Neural crest cell (in vitro differentiated cells): ENCODE measurements around the gene ICE1. TPM values are rescaled to one million over a fixed set of nuclear protein-coding genes. Genes with fewer than 3 reads are reported as not detected.

Experiments
- DNase-seq: peaks from one replicate; pipeline ENCODE4 v3.0.0; 2021; ENCODE audit warnings: low read depth, mixed read lengths, low spot score
- H3K27ac Mint-ChIP-seq: one replicate; pipeline ENCODE4 v1.8.0; 2021; ENCODE audit warnings: mild to moderate bottlenecking, mixed read lengths; ENCODE audit not compliant: unreplicated experiment
- H3K27me3 Mint-ChIP-seq: 2 replicates; pipeline ENCODE4 v1.8.0; 2021; ENCODE audit warnings: low read depth, mild to moderate bottlenecking, mixed read lengths
- H3K36me3 Mint-ChIP-seq: 2 replicates; pipeline ENCODE4 v1.8.0; 2021; ENCODE audit warnings: low read depth, mild to moderate bottlenecking, mixed read lengths
- H3K4me1 Mint-ChIP-seq: 2 replicates; pipeline ENCODE4 v1.8.0; 2021; ENCODE audit warnings: mixed read lengths
- H3K4me3 Mint-ChIP-seq: one replicate; pipeline ENCODE4 v1.8.0; 2021; ENCODE audit warnings: mild to moderate bottlenecking, mixed read lengths
- H3K9me3 Mint-ChIP-seq: 2 replicates; pipeline ENCODE4 v1.8.0; 2021; ENCODE audit warnings: mixed read lengths
- CTCF ChIP-seq: fragments of 200-600 bp; sonication (generic); conservative IDR thresholded peaks from 2 replicates; pipeline ENCODE4 v1.5.0; 2021; ENCODE audit warnings: antibody characterized with exemption, mild to moderate bottlenecking
- total RNA-seq: library from RNA; stranded (reverse); gene quantifications from 2 replicates; pipeline ENCODE4 v1.2.1, GENCODE V29; 2021

The ICE1 gene
- total RNA-seq, 1 donor from 2014 or later, result 35.1 TPM

- peak overlapping the region; percentile 94 for H3K4me3 Mint-ChIP-seq
Measured at GRCh38 chr5:5422819-5423515, 490 bp downstream of the ICE1 start.

GRCh38 chr5:5423586-5423985 is 1.1 kb downstream of the ICE1 start:
- H3K4me1 Mint-ChIP-seq, result peaks cover 17% of the 10 kb centered on the region
- no peak overlapping the region for H3K4me3 Mint-ChIP-seq
- H3K27me3 Mint-ChIP-seq, result no peaks in the 10 kb centered on the region
- no peak for TF ChIP-seq CTCF
- H3K9me3 Mint-ChIP-seq, result no peaks in the 10 kb centered on the region
- DNase-seq, result no peak
- H3K36me3 Mint-ChIP-seq, result no peaks in the 10 kb centered on the region
- H3K27ac Mint-ChIP-seq, result no peak overlapping the region

More at GRCh38 chr5:5422819-5423515, 490 bp downstream of the ICE1 start:
- Mint-ChIP-seq H3K27ac (peak overlapping the region; percentile 92), H3K9me3 (no peaks in the 10 kb centered on the region), H3K27me3 (no peaks in the 10 kb centered on the region), H3K4me1 (peaks cover 17% of the 10 kb centered on the region), H3K36me3 (no peaks in the 10 kb centered on the region)
- peak; percentile 13 for DNase-seq
- TF ChIP-seq CTCF, result no peak

GRCh38 chr5:5424736-5425135 is 2.3 kb downstream of the ICE1 start:
- DNase-seq, result no peak
- Mint-ChIP-seq H3K4me1 (peaks cover 17% of the 10 kb centered on the region), H3K9me3 (no peaks in the 10 kb centered on the region), H3K27ac (no peak overlapping the region), H3K36me3 (no peaks in the 10 kb centered on the region), H3K27me3 (no peaks in the 10 kb centered on the region), H3K4me3 (no peak overlapping the region)
- TF ChIP-seq CTCF, result no peak

GRCh38 chr5:5430136-5430535 is 7.7 kb downstream of the ICE1 start:
- H3K36me3 Mint-ChIP-seq, result no peaks in the 10 kb centered on the region
- H3K4me3 Mint-ChIP-seq, result no peak overlapping the region
- H3K4me1 Mint-ChIP-seq, result peaks cover 17% of the 10 kb centered on the region
- no peaks in the 10 kb centered on the region for H3K27me3 Mint-ChIP-seq
- DNase-seq, result no peak
- no peak for TF ChIP-seq CTCF
- no peaks in the 10 kb centered on the region for H3K9me3 Mint-ChIP-seq
- H3K27ac Mint-ChIP-seq, result no peak overlapping the region

DNA sequence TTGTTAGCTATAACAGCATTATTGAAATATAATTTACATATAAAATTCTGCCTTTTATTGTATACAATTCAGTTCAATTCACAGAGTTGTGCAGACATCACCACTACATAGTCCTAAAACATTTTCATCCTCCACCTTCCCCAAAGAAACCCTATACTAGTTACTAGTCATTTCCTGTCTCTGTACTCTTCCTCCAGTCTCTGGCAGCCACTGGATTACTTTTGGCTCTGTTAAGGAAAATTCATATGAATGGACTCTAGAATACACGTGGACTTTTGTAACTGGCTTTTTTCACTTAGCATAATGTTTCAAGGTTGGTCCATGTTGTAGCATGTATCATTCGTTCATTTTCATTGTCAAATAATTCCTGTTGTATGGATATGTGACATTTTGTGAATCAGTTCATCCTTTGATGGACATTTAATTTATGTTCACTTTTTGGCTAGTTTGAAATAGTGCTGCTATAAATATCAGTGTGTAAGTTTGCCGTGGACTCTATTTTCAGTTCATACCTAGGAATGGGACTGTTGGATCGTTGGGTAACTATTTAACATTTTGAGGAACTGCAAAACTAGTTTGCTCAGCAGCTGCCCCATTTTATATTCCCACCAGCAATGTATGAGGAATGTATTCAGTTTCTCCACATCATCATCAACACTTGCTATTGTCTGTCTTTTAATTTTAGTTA is 9.7 kb downstream of the ICE1 start:
- Mint-ChIP-seq H3K27me3 (no peaks in the 10 kb centered on the region), H3K4me3 (no peak overlapping the region), H3K9me3 (no peaks in the 10 kb centered on the region), H3K4me1 (peaks cover 17% of the 10 kb centered on the region), H3K27ac (no peak overlapping the region), H3K36me3 (no peaks in the 10 kb centered on the region)
- no peak for TF ChIP-seq CTCF
- DNase-seq, result no peak
